Prostate gland (tissue), 2 donors: Measurements from ENCODE around the gene HIGD2A. TPM values are rescaled to one million over a fixed set of nuclear protein-coding genes. Genes with fewer than 3 reads are reported as not detected.

Experiments
- DNase-seq: peaks from one replicate; pipeline ENCODE4 v3.0.0-alpha.2; 2019; ENCODE audit warnings: low spot score
- H3K27ac ChIP-seq, 2 donors: fragments of 200-600 bp; sonication (generic); 2 replicates each; pipeline ENCODE4 v1.5.1; 2017 to 2019
- H3K27me3 ChIP-seq: fragments of 200-600 bp; sonication (generic); replicated peaks from 2 replicates; pipeline ENCODE4 v1.5.1; 2019; ENCODE audit not compliant: insufficient read depth
- H3K36me3 ChIP-seq, 2 donors: fragments of 200-600 bp; sonication (generic); 1 replicate in 1 of 2; 2 replicates in 1 of 2; pipeline versions ENCODE4 v1.5.1 to v1.8.1; 2017 to 2019
- H3K4me1 ChIP-seq: fragments of 200-600 bp; sonication (generic); replicated peaks from 2 replicates; pipeline ENCODE4 v1.5.1; 2019
- H3K4me3 ChIP-seq, 2 donors: fragments of 200-600 bp; sonication (generic); 2 replicates each; pipeline ENCODE4 v1.5.1; 2017 to 2019
- H3K9me3 ChIP-seq: fragments of 200-600 bp; sonication (generic); 2 replicates; pipeline ENCODE4 v1.5.1; 2017
- POLR2A ChIP-seq: fragments of 450-650 bp; IDR thresholded peaks from one replicate; pipeline ENCODE4 v1.6.1; 2016; ENCODE audit warnings: antibody characterized with exemption, mild to moderate bottlenecking
- POLR2AphosphoS5 ChIP-seq: sonication (generic); formaldehyde crosslinking; IDR thresholded peaks from one replicate; pipeline ENCODE4 v1.6.1; 2017; ENCODE audit warnings: antibody characterized with exemption
- WGBS: methylation state at CpG from one replicate; pipeline ENCODE4 v1.1.5; 2018; 5-methylcytosine and 5-hydroxymethylcytosine counted together
- intact Hi-C: fragments of 100-400 bp; cut with DNase I; formaldehyde crosslinking; loops from one replicate; pipeline ENCODE4 v1.14.2; 2022
- total RNA-seq, 2 donors: library from RNA; depleted of rRNA; stranded (reverse); fragments of >200 nt; gene quantifications; one replicate each; pipeline ENCODE4 v1.1.0, GENCODE V29; 2016
- TF ChIP-seq, protein P1 (sequence below), 4 experiments: fragments of 200-600 bp in 2 of 4; fragments of 450-650 bp in 2 of 4; sonication (generic) in 2 of 4; IDR thresholded peaks; 1 replicate in 3 of 4; 2 replicates in 1 of 4; pipeline ENCODE4 v1.5.1; 2016 to 2019; ENCODE audit warnings: antibody characterized with exemption in 4 of 4, mild to moderate bottlenecking in 2 of 4, moderate library complexity in 2 of 4

HIGD2A gene
- total RNA-seq, 2 donors from 2014 or later, result 172 to 203 TPM

DNA sequence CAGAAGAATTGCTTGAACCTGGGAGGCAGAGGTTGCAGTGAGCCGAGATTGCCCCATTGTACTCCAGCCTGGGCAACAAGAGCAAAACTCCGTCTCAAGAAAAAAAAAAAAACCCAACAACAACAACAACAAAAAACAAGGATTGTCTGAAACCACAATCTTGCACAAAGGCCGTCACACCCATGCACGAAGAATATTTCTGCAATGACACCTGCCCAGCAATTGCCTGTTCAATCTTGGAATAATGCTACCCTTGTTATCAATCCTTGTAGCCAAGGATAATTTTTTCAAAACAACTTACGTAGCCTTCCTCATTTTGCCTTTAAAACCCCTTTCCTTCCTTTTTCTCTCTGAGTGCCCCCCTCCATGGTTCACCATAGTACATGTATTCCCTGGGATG is 31.5 kb downstream of the HIGD2A start:
- WGBS, result 93% methylated on average over 5 of the region's 5 CpGs
- intact Hi-C loops, result no loop called here
- Histone ChIP-seq H3K9me3 (no peaks in the 10 kb centered on the region), H3K4me3 (no peak overlapping the region), H3K36me3 (no peaks in the 10 kb centered on the region), H3K27me3 (no peaks in the 10 kb centered on the region), H3K4me1 (no peaks in the 10 kb centered on the region), H3K27ac (no peak overlapping the region)
- TF ChIP-seq, protein P1, sequence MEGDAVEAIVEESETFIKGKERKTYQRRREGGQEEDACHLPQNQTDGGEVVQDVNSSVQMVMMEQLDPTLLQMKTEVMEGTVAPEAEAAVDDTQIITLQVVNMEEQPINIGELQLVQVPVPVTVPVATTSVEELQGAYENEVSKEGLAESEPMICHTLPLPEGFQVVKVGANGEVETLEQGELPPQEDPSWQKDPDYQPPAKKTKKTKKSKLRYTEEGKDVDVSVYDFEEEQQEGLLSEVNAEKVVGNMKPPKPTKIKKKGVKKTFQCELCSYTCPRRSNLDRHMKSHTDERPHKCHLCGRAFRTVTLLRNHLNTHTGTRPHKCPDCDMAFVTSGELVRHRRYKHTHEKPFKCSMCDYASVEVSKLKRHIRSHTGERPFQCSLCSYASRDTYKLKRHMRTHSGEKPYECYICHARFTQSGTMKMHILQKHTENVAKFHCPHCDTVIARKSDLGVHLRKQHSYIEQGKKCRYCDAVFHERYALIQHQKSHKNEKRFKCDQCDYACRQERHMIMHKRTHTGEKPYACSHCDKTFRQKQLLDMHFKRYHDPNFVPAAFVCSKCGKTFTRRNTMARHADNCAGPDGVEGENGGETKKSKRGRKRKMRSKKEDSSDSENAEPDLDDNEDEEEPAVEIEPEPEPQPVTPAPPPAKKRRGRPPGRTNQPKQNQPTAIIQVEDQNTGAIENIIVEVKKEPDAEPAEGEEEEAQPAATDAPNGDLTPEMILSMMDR (IDR thresholded peaks at IDR 0.05), result no peak
- TF ChIP-seq POLR2AphosphoS5 (no peak), POLR2A (no peak)
- no peak for DNase-seq

DNA sequence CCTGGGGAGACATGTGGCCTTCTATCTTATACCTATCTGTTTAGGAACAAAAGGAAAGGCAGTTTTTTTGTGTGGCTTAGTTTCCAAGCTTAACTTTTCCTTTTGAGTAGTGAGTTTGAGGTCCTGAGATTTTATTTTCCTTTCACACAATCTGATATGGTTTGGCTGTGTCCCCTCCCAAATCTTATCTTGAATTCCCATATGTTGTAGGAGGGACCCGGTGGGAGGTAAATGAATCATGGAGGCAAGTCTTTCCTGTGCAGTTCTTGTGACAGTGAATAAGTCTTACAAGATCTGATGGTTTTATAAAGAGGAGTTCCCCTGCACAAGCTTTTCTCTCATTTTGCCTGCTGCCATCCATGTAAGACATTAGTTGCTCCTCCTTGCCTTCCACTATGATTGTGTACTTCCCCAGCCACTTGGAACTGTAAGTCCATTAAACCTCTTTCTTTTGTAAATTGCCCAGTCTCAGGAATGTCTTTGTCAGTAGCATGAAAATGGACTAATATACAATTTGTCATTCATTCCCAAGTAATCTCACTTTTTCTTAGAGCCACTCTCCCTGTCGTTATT is 32.5 kb downstream of the HIGD2A start:
- Histone ChIP-seq H3K9me3 (no peaks in the 10 kb centered on the region), H3K36me3 (no peaks in the 10 kb centered on the region), H3K27ac (no peak overlapping the region), H3K27me3 (no peaks in the 10 kb centered on the region), H3K4me3 (no peak overlapping the region), H3K4me1 (no peaks in the 10 kb centered on the region)
- 73% methylated on average over 2 of the region's 2 CpGs for WGBS
- intact Hi-C loops, result no loop called here
- no peak for TF ChIP-seq POLR2AphosphoS5
- TF ChIP-seq POLR2A, result no peak
- TF ChIP-seq, protein P1 (IDR thresholded peaks at IDR 0.05), result no peak
- DNase-seq, result no peak

DNA sequence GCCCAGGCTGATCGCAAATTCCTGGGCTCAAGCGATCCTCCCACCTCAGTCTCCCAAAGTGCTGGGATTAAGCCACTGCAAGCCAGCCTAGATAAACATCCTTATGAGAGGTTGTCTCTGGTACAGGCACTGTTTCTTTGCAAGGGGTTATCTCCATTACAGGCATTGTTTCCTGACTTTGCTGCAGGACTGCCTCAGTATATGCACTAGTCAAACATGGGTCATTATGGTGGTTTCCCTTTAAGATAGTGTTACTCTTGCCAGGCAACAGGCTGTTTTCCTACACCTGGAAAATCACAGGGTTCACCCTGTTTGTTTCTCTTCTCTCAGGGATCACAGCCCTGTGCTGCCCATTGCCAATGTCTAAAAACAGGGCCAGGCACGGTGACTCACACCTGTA is 35.6 kb downstream of the HIGD2A start:
- Histone ChIP-seq H3K4me3 (no peak overlapping the region), H3K27me3 (no peaks in the 10 kb centered on the region), H3K27ac (no peak overlapping the region), H3K36me3 (no peaks in the 10 kb centered on the region), H3K9me3 (no peaks in the 10 kb centered on the region), H3K4me1 (no peaks in the 10 kb centered on the region)
- TF ChIP-seq POLR2AphosphoS5 (no peak), POLR2A (no peak)
- TF ChIP-seq, protein P1 (IDR thresholded peaks at IDR 0.05), result no peak
- 86% methylated on average over 3 of the region's 3 CpGs for WGBS
- intact Hi-C loops, result no loop called here
- DNase-seq, result no peak

DNA sequence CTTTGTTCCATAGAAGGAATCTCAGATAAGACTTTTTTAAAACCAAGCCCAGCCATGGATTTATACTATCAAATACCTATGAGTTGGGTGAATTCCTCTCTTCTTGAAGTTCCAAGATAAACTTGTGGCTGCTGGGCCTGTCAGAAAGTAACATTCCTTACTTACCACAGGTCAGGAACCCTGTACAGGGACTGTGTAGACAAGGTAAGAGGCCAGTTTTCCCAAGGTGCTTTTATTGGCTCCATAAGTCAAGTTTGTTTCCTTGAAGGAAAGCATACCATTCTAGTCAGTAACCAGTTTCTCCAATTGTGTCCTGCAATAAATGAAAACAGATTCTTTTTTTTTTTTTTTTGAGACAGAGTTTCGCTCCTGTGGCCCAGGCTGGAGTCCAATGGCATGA is 36.6 kb downstream of the HIGD2A start:
- TF ChIP-seq POLR2A, result no peak
- TF ChIP-seq POLR2AphosphoS5, result no peak
- TF ChIP-seq, protein P1 (IDR thresholded peaks at IDR 0.05), result no peak
- H3K27me3 ChIP-seq, result no peaks in the 10 kb centered on the region
- H3K27ac ChIP-seq, result no peak overlapping the region
- no peaks in the 10 kb centered on the region for H3K4me1 ChIP-seq
- intact Hi-C loops, result no loop called here
- no peak overlapping the region for H3K4me3 ChIP-seq
- DNase-seq, result no peak
- no peaks in the 10 kb centered on the region for H3K36me3 ChIP-seq
- WGBS, result 65% methylated on average over 1 of the region's 1 CpG
- H3K9me3 ChIP-seq, result no peaks in the 10 kb centered on the region

DNA sequence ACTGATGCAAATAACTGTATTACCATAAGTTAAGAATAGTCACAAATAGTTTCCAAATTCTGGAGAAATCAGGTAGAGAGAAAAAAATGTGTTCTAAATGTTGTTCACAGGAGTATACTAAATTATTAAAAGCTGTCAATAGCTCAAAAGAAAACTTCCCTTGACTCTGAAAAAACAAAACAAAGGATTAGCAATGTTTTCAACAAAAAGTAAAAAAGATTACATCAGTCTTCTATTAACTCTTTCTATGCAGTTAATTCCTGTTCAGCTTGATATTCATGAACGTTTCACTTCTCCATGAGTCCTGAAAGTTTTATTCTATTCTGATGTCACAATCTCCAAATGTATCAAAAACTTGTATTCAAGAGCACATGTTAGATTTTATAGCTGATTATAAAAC is 37.2 kb downstream of the HIGD2A start:
- DNase-seq, result no peak
- H3K27me3 ChIP-seq, result no peaks in the 10 kb centered on the region
- no peak overlapping the region for H3K27ac ChIP-seq
- TF ChIP-seq POLR2A, result no peak
- TF ChIP-seq POLR2AphosphoS5, result no peak
- TF ChIP-seq, protein P1 (IDR thresholded peaks at IDR 0.05), result no peak
- H3K9me3 ChIP-seq, result no peaks in the 10 kb centered on the region
- H3K4me1 ChIP-seq, result no peaks in the 10 kb centered on the region
- 77% methylated on average over 1 of the region's 1 CpG for WGBS
- intact Hi-C loops, result no loop called here
- H3K4me3 ChIP-seq, result no peak overlapping the region
- no peaks in the 10 kb centered on the region for H3K36me3 ChIP-seq
